Hepatocyte (in vitro differentiated cells): ENCODE data around the gene GRSF1.

Experiments used
- CTCF ChIP-seq: fragments of 200-600 bp; sonication (generic); IDR thresholded peaks from 2 replicates; pipeline ENCODE4 v1.5.1; 2016; ENCODE audit warnings: antibody characterized with exemption, mild to moderate bottlenecking; ENCODE audit not compliant: poor library complexity
- EZH2 ChIP-seq: fragments of 200-600 bp; sonication (generic); IDR thresholded peaks from 2 replicates; pipeline ENCODE4 v1.6.1; 2016; ENCODE audit warnings: antibody characterized with exemption, mild to moderate bottlenecking, borderline replicate concordance

GRCh38 chr4:70838666-70839588, 763 bp downstream of the GRSF1 start:
- no peak for TF ChIP-seq CTCF
- no peak for TF ChIP-seq EZH2
